GM23338 (cell line): Measurements from ENCODE around the gene GRAMD4. TPM values are rescaled to one million over a fixed set of nuclear protein-coding genes. Genes with fewer than 3 reads are reported as not detected.

Experiments used
- ATAC-seq: fragments of 200-7000 bp; cut with Tn5 transposase; 3 replicates; pipeline ENCODE4 v1.9.1; 2020
- DNase-seq: peaks from one replicate; pipeline ENCODE4 v3.0.0-alpha.2; 2015; ENCODE audit warnings: low spot score
- H2AFZ ChIP-seq: fragments of 200-600 bp; sonication (generic); 2 replicates; pipeline ENCODE4 v1.8.0; 2016; ENCODE audit warnings: antibody characterized with exemption, mild to moderate bottlenecking, moderate library complexity
- H3F3A ChIP-seq: fragments of 200-600 bp; sonication (generic); replicated peaks from 2 replicates; pipeline ENCODE4 v1.8.0; 2017; ENCODE audit warnings: antibody characterized with exemption, mixed run types, low read depth
- H3K27ac ChIP-seq: fragments of 200-600 bp; sonication (generic); 2 replicates; pipeline ENCODE4 v1.6.1; 2016; ENCODE audit warnings: low read depth
- H3K27me3 ChIP-seq: fragments of 200-600 bp; sonication (generic); 2 replicates; pipeline ENCODE4 v1.8.0; 2016; ENCODE audit warnings: mild to moderate bottlenecking, mixed run types, moderate library complexity; ENCODE audit not compliant: insufficient read depth
- H3K36me3 ChIP-seq: fragments of 200-600 bp; sonication (generic); 2 replicates; pipeline ENCODE4 v1.8.0; 2016; ENCODE audit warnings: mild to moderate bottlenecking; ENCODE audit not compliant: insufficient read depth
- H3K4me1 ChIP-seq: fragments of 200-600 bp; sonication (generic); 2 replicates; pipeline ENCODE4 v1.8.0; 2016; ENCODE audit warnings: mild to moderate bottlenecking, moderate library complexity; ENCODE audit not compliant: insufficient read depth
- H3K4me2 ChIP-seq: fragments of 200-600 bp; sonication (generic); 2 replicates; pipeline ENCODE4 v1.7.1; 2017; ENCODE audit warnings: mixed run types
- H3K4me3 ChIP-seq: fragments of 200-600 bp; sonication (generic); 2 replicates; pipeline ENCODE4 v1.6.1; 2016; ENCODE audit warnings: mixed run types
- H3K79me2 ChIP-seq: fragments of 200-600 bp; sonication (generic); replicated peaks from 2 replicates; pipeline ENCODE4 v1.8.0; 2017; ENCODE audit warnings: mild to moderate bottlenecking; ENCODE audit not compliant: insufficient read depth
- H3K9me2 ChIP-seq: fragments of 200-600 bp; sonication (generic); 2 replicates; pipeline ENCODE4 v1.8.0; 2017; ENCODE audit not compliant: insufficient read depth
- H4K20me1 ChIP-seq: fragments of 200-600 bp; sonication (generic); replicated peaks from 2 replicates; pipeline ENCODE4 v1.8.0; 2017; ENCODE audit warnings: mild to moderate bottlenecking; ENCODE audit not compliant: insufficient read depth
- H3K27ac Mint-ChIP-seq: 2 replicates; pipeline ENCODE4 v1.8.0; 2020; ENCODE audit warnings: inconsistent platforms, mild to moderate bottlenecking, moderate library complexity, mixed read lengths
- H3K27me3 Mint-ChIP-seq: 3 replicates; pipeline ENCODE4 v1.8.0; 2022; ENCODE audit warnings: low read depth, mild to moderate bottlenecking, moderate library complexity, mixed read lengths, inconsistent platforms; ENCODE audit not compliant: insufficient read depth, poor library complexity
- H3K36me3 Mint-ChIP-seq: 3 replicates; pipeline ENCODE4 v1.8.0; 2021; ENCODE audit warnings: low read depth, mild to moderate bottlenecking, inconsistent platforms, moderate library complexity, mixed read lengths
- H3K4me1 Mint-ChIP-seq: 3 replicates; pipeline ENCODE4 v1.8.0; 2020; ENCODE audit warnings: mild to moderate bottlenecking, inconsistent platforms, mixed read lengths
- H3K4me3 Mint-ChIP-seq: 3 replicates; pipeline ENCODE4 v1.8.0; 2021; ENCODE audit warnings: moderate library complexity, mild to moderate bottlenecking, inconsistent platforms, mixed read lengths
- H3K9me3 Mint-ChIP-seq: 3 replicates; pipeline ENCODE4 v1.8.0; 2020; ENCODE audit warnings: moderate library complexity, mild to moderate bottlenecking, inconsistent platforms, mixed read lengths
- CREB1 ChIP-seq: fragments of 250-450 bp; sonication (Bioruptor Pico); IDR thresholded peaks from 2 replicates; pipeline ENCODE4 v1.5.0; 2020; ENCODE audit warnings: low read depth, mild to moderate bottlenecking, moderate library complexity
- EZH2 ChIP-seq: fragments of 200-600 bp; sonication (generic); IDR thresholded peaks from one replicate; pipeline ENCODE4 v1.8.0; 2017; ENCODE audit warnings: antibody characterized with exemption, mild to moderate bottlenecking, low read depth; ENCODE audit not compliant: unreplicated experiment
- JUNB ChIP-seq: IDR thresholded peaks from one replicate; pipeline ENCODE4 v1.6.1; 2016; ENCODE audit warnings: antibody characterized with exemption; ENCODE audit not compliant: unreplicated experiment
- POLR2AphosphoS5 ChIP-seq: IDR thresholded peaks from 2 replicates; pipeline ENCODE4 v1.6.1; 2016; ENCODE audit warnings: antibody characterized with exemption, low read depth
- ZNF114 ChIP-seq: fragments of 250-450 bp; sonication (Bioruptor Pico); IDR thresholded peaks from 2 replicates; pipeline ENCODE4 v1.5.0; 2020; ENCODE audit warnings: mild to moderate bottlenecking, moderate library complexity
- ZNF331 ChIP-seq: fragments of 250-450 bp; sonication (Bioruptor Pico); IDR thresholded peaks from 2 replicates; pipeline ENCODE4 v1.5.0; 2020; ENCODE audit warnings: low read depth, mild to moderate bottlenecking, moderate library complexity
- polyA plus RNA-seq: library from polyadenylated mRNA; unstranded; fragments of >200 nt; fragmentation: Nextera tagmentation; extraction: Ambion mirVana; gene quantifications from 2 replicates; pipeline ENCODE4 v1.2.1, GENCODE V29; 2016
- total RNA-seq: library from RNA; depleted of rRNA; stranded (reverse); fragments of >200 nt; shearing (Covaris generic); gene quantifications from 2 replicates; pipeline ENCODE4 v1.2.3, GENCODE V29; 2014
- TF ChIP-seq, protein P1 (sequence below): fragments of 250-450 bp; sonication (Bioruptor Pico); IDR thresholded peaks from 2 replicates; pipeline ENCODE4 v1.5.0; 2020; ENCODE audit warnings: mild to moderate bottlenecking, moderate library complexity
- TF ChIP-seq, protein P2 (sequence below): IDR thresholded peaks from 2 replicates; pipeline ENCODE4 v1.6.1; 2016; ENCODE audit warnings: antibody characterized with exemption

GRAMD4 gene
- total and polyA plus RNA-seq, 2 experiments from 2014 or later: 2.7 to 81.8 TPM

DNA sequence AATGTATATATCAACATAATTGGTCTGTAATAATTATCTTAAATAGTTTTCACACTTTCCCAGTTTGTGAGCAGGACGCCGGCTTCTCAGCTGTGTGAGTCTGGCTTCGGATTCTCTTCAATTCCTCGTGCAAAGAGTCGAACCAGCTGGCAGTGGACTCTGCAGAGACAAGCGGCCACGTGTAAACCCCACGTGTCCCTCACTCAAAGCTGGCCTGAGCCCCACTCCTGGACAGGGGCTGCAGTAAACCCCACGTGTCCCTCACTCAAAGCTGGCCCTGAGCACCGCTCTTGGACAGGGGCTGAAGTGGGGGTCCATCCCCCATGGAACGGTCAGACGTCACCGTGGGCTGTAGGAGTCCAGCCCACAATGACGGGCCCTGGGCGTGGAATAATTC, 66.9 kb downstream of the GRAMD4 start (continued):
- TF ChIP-seq, protein P1, sequence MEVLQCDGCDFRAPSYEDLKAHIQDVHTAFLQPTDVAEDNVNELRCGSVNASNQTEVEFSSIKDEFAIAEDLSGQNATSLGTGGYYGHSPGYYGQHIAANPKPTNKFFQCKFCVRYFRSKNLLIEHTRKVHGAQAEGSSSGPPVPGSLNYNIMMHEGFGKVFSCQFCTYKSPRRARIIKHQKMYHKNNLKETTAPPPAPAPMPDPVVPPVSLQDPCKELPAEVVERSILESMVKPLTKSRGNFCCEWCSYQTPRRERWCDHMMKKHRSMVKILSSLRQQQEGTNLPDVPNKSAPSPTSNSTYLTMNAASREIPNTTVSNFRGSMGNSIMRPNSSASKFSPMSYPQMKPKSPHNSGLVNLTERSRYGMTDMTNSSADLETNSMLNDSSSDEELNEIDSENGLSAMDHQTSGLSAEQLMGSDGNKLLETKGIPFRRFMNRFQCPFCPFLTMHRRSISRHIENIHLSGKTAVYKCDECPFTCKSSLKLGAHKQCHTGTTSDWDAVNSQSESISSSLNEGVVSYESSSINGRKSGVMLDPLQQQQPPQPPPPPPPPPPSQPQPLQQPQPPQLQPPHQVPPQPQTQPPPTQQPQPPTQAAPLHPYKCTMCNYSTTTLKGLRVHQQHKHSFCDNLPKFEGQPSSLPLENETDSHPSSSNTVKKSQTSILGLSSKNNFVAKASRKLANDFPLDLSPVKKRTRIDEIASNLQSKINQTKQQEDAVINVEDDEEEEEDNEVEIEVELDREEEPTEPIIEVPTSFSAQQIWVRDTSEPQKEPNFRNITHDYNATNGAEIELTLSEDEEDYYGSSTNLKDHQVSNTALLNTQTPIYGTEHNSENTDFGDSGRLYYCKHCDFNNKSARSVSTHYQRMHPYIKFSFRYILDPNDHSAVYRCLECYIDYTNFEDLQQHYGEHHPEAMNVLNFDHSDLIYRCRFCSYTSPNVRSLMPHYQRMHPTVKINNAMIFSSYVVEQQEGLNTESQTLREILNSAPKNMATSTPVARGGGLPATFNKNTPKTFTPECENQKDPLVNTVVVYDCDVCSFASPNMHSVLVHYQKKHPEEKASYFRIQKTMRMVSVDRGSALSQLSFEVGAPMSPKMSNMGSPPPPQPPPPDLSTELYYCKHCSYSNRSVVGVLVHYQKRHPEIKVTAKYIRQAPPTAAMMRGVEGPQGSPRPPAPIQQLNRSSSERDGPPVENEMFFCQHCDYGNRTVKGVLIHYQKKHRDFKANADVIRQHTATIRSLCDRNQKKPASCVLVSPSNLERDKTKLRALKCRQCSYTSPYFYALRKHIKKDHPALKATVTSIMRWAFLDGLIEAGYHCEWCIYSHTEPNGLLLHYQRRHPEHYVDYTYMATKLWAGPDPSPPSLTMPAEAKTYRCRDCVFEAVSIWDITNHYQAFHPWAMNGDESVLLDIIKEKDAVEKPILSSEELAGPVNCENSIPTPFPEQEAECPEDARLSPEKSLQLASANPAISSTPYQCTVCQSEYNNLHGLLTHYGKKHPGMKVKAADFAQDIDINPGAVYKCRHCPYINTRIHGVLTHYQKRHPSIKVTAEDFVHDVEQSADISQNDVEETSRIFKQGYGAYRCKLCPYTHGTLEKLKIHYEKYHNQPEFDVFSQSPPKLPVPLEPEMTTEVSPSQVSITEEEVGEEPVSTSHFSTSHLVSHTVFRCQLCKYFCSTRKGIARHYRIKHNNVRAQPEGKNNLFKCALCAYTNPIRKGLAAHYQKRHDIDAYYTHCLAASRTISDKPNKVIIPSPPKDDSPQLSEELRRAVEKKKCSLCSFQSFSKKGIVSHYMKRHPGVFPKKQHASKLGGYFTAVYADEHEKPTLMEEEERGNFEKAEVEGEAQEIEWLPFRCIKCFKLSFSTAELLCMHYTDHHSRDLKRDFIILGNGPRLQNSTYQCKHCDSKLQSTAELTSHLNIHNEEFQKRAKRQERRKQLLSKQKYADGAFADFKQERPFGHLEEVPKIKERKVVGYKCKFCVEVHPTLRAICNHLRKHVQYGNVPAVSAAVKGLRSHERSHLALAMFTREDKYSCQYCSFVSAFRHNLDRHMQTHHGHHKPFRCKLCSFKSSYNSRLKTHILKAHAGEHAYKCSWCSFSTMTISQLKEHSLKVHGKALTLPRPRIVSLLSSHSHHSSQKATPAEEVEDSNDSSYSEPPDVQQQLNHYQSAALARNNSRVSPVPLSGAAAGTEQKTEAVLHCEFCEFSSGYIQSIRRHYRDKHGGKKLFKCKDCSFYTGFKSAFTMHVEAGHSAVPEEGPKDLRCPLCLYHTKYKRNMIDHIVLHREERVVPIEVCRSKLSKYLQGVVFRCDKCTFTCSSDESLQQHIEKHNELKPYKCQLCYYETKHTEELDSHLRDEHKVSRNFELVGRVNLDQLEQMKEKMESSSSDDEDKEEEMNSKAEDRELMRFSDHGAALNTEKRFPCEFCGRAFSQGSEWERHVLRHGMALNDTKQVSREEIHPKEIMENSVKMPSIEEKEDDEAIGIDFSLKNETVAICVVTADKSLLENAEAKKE (CRISPR knock-in tag): no peak
- TF ChIP-seq ZNF331 (CRISPR knock-in tag): no peak

DNA sequence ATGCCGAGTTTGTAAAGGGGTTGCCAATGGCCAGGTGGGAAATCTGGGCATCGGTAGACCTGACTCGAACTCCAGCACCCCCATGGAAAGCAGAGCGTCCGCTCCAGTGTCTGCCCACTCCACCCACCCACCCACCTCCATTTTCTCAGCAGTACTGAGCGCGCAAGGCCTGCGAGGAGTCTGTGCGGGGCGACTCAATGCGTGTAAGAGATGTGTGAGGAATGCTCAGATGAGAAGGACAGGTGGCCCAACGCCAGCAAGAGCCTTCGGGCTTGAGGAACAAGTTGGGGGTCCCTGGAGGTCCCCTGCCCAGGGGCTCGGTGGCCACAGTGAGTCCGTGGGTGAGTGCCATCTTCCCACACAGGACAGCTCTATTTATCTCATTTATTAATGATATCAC, 67.3 kb downstream of the GRAMD4 start:
- H3K27me3 Mint-ChIP-seq: peaks cover 5% of the 10 kb centered on the region
- Histone ChIP-seq H3K4me2 (no peak overlapping the region), H3K4me1 (peaks cover 8% of the 10 kb centered on the region; the same call in 1 of the 2 replicates), H3K79me2 (no peaks in the 10 kb centered on the region), H3K4me3 (no peak overlapping the region), H3K27me3 (no peaks in the 10 kb centered on the region), H4K20me1 (no peaks in the 10 kb centered on the region; the same call in none of the 2 replicates), H3K27ac (no peak overlapping the region), H3F3A (peaks cover 3% of the 10 kb centered on the region; the same call in 1 of the 2 replicates), H3K9me2 (no peaks in the 10 kb centered on the region), H2AFZ (no peak overlapping the region), H3K36me3 (peaks cover 3% of the 10 kb centered on the region; the same call in 1 of the 2 replicates)
- DNase-seq: no peak
- no peaks in the 10 kb centered on the region for H3K9me3 Mint-ChIP-seq
- H3K4me3 Mint-ChIP-seq: no peak overlapping the region
- ATAC-seq: no peak
- H3K4me1 Mint-ChIP-seq: peaks cover 10% of the 10 kb centered on the region
- H3K27ac Mint-ChIP-seq: no peak overlapping the region
- TF ChIP-seq CREB1 (CRISPR knock-in tag): no peak
- TF ChIP-seq POLR2AphosphoS5: no peak
- TF ChIP-seq ZNF114 (CRISPR knock-in tag): no peak
- TF ChIP-seq JUNB: no peak
- TF ChIP-seq EZH2: no peak
- TF ChIP-seq, protein P2, sequence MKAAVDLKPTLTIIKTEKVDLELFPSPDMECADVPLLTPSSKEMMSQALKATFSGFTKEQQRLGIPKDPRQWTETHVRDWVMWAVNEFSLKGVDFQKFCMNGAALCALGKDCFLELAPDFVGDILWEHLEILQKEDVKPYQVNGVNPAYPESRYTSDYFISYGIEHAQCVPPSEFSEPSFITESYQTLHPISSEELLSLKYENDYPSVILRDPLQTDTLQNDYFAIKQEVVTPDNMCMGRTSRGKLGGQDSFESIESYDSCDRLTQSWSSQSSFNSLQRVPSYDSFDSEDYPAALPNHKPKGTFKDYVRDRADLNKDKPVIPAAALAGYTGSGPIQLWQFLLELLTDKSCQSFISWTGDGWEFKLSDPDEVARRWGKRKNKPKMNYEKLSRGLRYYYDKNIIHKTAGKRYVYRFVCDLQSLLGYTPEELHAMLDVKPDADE: no peak
- peaks cover 29% of the 10 kb centered on the region for H3K36me3 Mint-ChIP-seq
